Measurements from ENCODE around the gene RTN4R.

GRCh38 chr22:20230777-20231420 is 37.2 kb downstream of the RTN4R start:
- TF ChIP-seq CTCF (IDR thresholded peaks at IDR 0.05) (no peak), EP300 (IDR thresholded peaks at IDR 0.05) (no peak)

Measured in upper lobe of left lung (tissue), 4 donors.